ENCODE data around the gene CIAO1.
"Not testable (repeated sequence)": the region's sequence is repeated elsewhere in the genome, so short reads cannot be mapped to it uniquely, and the experiment has no call there.

CIAO1 gene

DNA sequence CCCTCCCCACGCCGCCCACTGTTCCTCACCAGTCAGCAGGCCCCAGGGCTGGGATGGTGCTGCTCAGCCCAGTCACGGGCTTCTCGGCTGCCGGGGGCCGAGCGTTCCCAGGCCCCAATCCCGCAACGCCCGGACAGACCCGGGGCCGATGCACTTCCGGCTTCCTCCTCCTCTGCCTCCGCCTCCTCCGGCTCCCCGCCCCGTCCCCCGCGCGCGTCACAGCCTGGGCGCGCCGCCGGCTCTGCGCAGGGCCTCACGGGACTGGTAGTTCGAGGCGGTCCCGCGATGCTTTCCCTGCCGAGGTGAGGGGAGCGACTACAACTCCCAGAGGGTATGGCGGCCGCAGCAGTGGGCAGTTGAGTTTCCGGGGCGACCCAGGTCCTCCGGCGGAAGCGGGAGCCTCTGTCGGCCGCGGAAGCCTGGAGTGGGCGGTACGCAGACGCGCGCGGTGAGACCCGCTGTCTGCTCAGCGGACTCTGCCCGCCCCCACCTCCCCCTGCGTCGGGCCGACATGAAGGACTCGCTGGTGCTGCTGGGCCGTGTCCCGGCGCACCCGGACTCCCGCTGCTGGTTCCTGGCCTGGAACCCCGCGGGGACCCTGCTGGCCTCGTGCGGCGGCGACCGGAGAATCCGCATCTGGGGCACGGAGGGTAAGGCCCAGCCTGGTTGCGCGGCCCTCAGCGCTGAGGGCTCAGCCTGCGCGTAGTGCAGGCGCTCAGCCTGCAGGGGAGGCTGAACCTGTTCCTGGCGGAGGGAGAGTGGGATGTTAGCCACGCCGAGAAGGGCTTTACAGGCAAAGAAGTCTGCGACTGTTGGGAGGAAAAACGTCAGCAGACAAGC lies at the start of gene CIAO1, which contains the start of gene TMEM127:
Gene CIAO1 (plus strand): TSS at position 386 of the 840 bp plus-strand sequence. CDS start 126 bp downstream, at position 512.
Gene TMEM127 (minus strand): TSS at position 158 of the 840 bp plus-strand sequence. CDS start 616 bp downstream, outside the sequence.
- peak; percentile 98 for DNase-seq (ENCODE audit: low read depth, low spot score)

DNA sequence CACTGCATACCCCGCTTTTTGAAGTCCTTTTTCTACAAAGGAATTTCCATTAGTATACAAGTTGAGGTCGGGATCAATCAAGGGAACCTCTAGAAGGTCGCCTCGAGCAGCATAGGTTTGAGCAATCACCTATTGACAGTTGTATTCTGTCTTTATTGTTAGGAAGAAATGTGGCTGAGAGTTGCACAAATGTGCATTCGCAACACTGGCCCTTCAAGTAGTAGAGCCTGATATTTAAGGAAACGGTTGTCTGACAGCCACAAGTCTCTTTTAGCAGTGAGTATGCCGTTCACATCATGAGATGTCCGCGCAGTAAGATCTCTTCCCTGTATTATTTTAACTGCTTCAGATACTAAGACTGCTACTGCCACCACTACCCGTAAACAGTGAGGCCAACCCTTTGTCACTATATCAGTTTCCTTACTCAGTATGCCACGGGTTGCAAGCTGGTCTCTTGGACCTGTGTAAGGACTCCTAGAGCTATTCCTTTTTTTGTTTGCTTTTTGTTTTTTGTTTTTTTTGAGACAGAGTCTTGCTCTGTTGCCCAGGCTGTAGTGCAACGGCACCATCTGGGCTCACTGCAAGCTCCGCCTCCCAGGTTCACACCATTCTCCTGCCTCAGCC lies 47.4 kb upstream of the CIAO1 start:
- no peak for DNase-seq (ENCODE audit: low read depth, low spot score)

DNA sequence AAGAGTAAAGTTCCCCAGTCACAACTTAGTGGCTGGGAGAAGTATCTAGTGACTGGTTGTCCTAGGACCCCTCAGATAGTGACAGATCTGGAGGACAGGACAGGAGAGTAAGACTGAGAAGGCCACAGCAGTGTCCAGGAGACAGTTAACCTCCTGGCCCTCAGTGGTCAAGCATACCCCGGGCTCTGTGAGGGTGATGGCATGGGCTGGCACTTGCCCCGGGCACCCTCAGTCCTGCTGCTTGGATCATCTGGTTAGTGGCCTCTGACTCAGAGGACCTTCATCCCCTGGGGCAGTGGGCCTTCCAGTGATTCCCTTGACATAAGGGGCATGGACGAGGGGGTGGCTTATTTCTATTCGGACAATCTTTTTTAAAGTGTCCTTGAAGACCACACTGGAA lies 46.1 kb upstream of the CIAO1 start:
- DNase-seq (ENCODE audit: low read depth, low spot score): not testable (repeated sequence)

DNA sequence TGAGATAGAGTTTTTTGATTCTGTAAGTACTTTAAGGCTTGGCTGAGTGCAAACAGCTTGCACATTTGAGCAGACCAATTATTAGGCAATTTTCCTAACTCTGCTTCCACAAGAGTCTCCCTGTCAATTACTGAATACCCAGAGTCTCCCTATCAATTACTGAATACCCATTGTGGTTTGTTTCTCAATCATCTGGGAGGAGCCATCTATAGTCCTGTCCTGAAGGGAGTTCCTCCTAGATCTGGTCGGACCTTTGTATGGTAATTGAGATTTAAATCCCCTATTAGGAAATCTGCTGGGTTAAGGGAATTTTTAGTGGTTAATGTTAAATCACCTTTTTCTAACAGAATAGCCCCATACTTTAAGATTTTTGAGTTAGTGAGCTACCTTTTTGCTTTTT lies 44.9 kb upstream of the CIAO1 start:
- DNase-seq (ENCODE audit: low read depth, low spot score): not testable (repeated sequence)

DNA sequence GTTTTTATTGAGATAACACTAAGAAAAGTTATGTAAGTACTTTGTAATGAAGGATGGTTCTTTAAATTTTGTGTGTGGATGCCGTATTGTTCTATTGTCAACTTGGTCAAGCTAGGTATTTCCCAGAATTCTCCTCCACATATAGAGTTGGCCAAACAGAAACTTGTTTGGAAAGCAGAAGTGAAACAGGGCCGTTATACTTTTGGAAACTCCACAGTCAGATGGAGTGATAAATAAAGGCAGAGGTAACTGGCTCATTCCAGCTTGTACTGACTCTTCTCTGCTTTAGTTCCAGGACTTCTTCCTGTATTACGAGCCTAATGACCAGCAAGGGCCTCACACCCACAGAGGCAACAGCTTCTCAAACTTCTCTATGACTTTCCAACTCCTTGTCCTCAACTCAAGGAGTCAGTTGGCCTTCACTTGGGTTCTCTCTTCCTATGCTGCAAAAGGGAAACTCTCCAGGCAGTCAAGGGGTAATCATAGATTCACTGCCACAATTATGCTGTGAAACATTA lies 41.0 kb upstream of the CIAO1 start:
- no peak for DNase-seq (ENCODE audit: low read depth, low spot score)

DNA sequence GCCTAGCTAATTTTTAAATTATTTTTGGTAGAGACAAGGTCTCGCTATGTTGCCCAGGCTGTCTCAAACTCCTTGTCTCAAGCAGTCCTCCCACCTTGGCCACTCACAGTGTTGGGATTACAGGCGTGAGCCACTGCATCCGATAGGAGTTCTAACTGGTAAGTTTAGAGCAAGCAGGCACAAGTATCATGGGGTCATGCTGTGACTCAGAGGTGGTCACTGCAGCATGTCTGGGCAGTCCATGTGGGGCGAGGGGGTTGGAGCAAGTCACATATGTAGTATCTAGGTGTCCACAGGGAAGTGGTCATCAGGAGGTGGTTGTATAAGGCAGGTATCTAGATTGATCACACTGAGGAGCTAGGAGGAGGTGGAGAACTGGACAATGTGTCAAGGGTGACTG lies 34.7 kb upstream of the CIAO1 start:
- DNase-seq (ENCODE audit: low read depth, low spot score): no peak

DNA sequence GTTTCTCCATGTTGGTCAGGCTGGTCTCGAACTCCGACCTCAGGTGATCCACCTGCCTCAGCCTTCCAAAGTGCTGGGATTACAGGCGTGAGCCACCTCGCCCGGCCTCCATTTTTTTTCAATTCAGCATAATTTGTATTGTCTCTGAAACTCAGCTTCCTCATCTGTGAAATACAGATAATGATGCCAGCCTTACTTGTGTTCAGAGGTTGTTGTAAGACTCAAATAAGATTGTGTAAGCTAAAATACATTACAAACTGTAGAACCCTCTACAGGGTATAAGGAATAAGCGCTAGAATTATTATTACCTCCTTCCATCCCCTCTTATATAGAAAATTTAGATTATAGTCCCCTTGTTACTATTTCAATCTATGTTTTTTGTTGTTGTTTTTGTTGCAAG lies 32.6 kb upstream of the CIAO1 start:
- DNase-seq (ENCODE audit: low read depth, low spot score): no peak

DNA sequence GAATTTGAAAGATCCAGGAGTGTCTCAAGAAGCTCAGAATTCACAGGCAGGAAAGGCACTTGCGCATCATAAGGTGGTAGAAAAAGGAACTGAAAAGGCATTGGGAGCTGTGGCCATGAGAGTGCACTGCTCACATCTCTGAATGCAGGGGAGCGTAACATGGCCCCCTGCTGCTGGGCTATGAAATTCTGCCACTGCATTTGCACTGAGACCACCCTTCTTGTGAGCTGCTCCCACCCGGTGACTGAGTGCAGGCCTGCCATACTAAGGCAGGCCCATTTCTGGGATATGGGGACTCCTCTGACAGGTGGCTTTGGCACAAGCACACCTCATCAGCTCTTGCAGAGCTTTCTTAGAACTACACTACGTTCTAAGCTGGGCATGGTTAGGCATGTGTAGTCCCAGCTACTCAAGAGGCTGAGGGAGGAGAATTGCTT lies 32.1 kb upstream of the CIAO1 start:
- no peak for DNase-seq (ENCODE audit: low read depth, low spot score)

DNA sequence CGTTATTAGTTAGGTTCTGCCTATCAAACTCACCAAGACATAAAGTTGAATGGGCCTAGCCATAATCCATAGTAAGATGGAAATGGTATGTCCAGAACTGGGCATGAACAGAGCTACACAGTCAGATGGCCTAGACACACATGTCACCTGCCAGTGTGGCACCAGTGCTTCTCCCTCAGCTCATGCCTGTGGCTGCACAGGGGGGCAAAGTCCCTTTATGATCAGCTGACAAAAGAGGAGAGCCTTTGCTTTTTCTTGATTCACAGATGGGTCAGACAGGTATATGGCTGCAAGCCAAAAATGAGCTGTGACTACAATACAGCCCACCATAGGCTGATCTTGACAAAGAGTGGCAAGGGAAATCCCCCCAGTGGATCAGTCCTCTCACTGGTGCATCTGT lies 29.1 kb upstream of the CIAO1 start:
- DNase-seq (ENCODE audit: low read depth, low spot score): no peak

DNA sequence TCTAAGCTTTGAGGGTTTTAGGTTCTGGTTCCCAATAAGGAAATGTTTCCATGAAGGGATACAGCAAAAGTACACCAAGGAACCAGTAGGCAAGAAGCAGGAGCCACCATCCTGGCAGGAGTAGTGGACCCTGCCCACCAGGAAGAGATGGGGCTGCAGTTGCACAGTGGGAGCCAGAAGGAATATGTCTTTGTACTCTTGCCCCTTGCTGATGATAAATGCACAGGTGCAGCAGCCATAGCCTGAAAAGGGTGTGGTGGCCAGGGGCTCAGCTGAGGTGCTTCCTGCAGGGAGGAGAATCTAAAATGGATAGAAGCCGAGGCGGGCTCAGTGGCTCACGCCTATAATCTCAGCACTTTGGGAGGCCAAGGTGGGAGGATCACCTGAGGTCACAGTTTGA lies 27.8 kb upstream of the CIAO1 start:
- no peak for DNase-seq (ENCODE audit: low read depth, low spot score)

DNA sequence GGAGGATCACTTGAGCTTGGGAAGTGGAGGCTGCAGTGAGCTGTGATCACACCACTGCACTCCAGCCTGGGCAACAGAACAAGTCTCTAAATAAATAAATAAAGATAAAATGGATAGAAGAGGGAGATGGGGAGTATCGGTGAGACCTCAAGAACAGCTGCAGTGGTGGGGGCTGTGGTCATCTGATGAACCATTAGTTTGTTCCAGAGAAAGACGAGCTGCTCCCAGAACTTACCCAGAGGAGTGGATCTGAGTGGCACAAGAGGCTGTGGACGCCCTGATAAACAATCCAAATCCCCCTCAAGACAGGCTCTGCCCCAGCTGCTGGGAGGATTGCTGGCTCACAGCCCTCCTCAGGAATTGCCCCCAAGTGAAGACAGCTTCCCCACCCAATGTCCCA lies 26.9 kb upstream of the CIAO1 start:
- DNase-seq (ENCODE audit: low read depth, low spot score): no peak

DNA sequence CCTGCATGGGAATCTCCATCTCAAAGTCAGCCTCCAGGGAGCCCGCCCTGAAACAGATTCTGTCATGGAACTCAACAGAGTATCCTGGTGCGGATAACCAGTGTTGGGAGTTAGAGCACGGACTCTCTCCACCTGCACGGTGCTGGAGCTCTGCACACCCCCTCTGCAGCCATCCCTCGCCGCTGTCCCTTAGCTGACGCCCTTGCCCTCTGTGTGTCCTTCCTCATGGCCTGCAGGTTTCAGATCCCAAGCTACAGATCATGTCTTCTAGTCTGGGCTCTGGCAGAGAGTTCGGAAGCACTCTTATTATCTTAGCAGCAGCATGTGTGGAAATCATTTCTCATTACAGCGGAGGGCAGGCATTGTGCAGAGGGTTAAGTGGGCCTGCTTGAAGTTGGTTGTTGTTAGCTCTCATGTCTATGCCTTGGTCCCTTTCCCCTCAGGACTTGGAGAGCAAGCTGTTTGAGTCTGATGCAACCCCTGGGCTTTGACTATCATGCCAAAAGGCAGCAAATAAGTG lies 26.2 kb upstream of the CIAO1 start:
- DNase-seq (ENCODE audit: low read depth, low spot score): no peak

DNA sequence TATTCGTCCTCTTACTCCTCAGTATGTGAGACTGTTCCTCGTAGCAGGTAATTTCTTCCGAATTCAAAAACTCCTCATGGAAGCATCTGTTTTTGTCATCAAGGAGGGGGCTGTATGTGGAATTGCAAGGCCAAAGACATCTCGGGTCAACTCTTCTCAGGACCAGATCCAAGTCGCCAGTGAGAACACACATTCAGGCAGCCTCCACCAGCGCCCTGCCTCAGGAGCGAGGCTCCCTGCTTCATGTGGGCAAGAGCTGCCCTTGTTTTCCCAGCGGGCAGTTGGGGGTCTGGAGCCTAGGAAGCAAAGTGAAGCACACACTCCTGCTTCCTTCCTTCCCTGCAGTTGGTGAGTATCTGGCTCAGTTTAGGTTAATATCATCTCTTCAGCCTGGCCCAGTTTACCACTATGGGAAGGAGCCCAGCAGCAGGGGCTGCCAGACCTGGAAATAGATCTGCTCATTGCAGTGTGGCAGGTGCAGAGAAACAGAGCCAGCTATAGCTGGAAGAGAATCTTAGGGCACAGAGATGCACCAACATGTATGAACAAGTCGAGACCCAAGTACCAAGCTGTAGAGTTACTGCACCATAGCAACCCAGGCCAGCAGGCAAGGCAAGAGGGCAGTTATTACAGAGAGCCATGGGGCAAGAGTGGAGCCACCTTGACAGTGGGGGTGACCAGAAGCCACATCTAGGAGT lies 25.5 kb upstream of the CIAO1 start:
- DNase-seq (ENCODE audit: low read depth, low spot score): no peak

DNA sequence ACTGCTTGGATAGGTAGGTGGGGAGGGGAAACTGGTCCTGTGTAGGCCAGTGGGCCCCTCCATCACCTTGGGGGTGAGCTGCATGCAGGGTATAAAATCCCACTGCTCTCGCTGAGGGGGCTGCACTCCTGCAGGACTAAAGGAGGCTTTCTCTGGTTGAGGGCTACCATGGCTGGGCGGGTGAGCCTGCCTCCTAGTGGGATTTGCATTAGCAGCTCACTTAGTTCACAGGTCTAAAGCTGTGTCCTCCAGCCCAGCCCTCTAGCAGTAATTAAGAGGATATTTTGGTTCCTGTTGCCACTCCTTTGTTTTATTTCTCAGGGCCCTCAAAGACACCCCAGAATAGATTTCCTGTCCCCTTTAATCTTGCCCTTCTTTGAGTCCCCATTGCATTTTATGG lies 24.8 kb upstream of the CIAO1 start:
- DNase-seq (ENCODE audit: low read depth, low spot score): no peak

DNA sequence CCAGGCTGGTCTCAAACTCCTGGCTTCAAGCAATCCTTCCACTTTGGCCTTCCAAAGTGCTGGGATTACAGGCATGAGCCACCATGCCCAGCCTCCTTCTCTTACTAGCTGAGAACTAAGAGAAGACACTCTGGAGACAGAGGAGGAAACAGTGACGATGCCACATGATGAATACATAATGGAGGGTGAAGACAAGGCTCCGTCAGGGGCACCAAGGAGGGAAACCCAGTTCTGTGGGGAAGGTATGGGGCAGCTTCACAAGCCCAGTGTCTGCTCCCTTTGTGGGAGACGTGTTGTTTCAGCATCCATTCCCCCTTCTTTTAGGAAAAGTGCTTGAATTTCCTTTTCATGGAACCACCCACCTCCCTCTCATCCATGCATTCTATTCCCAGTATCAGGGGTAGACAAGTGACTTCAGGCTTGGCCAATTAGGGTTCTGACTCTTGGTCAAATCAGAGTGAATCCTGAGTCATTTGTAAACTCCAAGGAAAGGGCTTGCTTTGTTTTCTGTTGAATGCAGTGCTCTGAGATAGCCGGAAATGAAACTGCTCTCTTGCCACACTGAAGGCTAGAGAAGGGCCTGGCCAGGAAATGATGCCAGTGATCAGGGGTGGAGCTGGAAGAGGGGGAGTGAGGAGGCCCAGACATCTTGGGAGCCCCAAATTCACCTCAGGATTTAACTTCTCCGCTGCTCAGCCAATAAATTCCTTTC lies 24.0 kb upstream of the CIAO1 start:
- peak; percentile 30 for DNase-seq (ENCODE audit: low read depth, low spot score)

DNA sequence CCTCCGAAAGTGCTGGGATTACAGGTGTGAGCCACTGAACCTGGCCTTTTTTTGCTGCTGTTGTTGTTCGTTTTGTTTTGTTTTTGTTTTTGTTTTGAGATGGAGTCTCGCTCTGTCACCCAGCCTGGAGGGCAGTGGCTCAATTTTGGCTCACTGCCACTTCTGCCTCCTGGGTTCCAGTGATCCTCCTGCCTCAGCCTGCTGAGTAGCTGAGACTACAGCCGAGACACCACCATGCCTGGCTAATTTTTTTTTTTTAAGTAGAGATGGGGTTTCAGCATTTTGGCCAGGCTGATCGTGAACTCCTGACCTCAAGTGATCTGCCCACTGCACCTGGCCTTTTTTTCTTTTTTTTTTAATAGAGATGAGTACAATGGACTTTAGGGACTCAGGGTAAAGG lies 22.2 kb upstream of the CIAO1 start:
- DNase-seq (ENCODE audit: low read depth, low spot score): no peak

DNA sequence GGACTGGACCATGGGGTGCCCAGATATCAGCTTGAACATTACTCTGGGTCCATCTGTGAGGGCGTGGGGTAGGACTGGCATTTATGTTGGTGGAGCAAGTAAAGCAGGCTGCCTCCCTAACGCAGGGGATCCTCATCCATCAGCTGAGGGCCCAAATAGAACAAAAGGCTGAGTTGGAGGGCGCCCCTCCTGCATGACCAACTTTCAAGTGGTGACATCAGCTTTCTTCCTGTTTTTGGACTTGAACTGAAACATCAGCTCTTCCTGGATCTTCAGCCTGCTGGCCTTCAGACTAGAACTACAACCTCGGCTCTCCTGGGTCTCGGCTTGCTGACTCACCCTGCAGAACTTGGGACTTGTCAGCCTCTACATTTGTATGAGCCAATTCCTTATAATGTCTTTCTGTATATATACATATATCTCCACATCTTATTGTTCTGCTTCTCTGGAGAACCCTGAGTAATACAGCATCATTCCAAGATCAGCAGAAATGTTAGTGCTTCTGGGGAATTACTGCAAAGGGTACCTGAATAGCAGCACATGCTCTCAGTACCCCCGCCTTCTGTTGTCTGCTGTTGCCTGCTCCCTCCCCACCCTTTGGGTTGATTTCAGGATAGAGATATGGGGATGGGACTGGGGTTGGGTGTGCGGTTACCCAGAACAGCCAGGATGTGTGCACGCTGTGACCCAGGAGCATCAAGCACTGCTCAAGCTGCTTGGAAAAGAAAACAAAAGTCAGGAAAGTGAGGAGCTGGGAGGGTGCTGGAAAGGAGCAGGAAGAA lies 20.2 kb upstream of the CIAO1 start:
- no peak for DNase-seq (ENCODE audit: low read depth, low spot score)

DNA sequence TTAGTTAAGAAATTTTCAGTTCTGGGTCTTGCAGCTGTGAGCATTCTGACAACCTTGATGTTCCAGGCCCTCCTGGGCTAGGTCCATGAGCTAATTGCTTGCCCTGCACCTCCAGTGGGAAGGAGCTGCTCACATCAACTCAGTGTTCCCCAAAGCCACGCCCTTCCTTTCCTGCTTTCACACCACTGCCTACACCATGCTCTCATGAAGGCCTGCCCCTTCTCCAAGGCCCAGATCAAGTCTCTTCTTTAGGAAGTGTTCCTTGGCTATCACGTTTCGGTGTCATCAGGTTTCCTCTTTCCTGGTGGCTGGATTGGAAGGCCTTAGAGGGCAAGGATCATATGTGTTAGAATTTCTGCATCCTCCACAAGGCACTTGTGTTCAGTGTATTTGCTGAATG lies 19.0 kb upstream of the CIAO1 start:
- DNase-seq (ENCODE audit: low read depth, low spot score): no peak

DNA sequence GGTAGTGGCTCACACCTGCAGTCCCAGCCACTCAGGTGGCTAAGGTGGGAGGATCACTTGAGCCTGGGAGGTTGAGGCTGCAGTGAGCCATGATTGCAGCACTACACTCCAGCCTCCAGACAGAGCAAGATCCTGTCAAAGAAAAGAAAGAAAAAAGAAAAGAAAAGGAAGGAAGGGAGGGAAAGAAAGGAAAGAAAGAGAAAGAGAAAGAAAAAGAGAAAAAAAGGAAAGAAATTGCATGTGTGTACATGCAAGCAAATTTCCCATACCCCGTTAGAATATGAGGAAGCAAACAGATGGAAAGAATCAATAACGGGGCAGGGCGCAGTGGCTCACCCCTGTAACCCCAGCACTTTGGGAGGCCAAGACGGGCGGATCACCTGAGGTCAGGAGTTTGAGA lies 18.1 kb upstream of the CIAO1 start:
- DNase-seq (ENCODE audit: low read depth, low spot score): no peak

DNA sequence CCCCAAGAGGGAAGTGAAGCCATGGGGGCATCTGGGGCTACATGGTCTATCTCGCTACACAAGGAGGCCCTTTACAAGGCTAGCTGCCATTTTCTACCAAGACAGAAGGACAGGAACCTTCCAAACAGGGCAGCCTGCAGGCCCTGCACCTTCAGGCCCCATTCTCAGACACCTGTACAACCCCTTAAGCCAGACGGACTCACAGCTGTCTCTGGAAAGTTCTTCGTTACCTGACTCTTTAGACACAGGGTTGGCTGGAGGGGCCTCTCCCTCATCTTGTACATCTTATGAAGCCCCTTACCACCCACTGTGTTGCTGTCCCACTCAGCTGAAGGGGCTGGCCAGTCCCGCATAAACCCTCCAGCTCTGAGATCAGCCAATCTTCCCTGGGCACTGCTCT lies 17.4 kb upstream of the CIAO1 start:
- DNase-seq (ENCODE audit: low read depth, low spot score): no peak

DNA sequence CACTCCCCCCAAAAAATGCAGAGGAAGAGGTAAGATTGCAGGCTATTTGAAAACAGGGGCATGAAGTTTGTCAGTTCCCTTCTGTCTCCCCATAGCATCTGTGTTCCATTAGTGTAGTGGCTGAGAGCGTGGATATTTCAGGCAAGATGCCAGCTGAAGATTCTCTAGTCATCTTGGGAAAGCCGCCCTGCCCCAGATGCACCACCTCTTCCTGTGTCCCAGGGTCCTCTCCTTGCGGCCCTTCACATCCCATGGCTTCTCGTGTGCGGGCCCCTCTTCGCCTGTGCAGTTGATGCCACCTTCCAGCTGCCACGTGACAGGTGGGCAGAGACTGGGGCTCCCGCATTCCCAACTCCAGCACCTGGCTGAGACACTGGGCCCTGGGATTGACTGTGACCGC lies 16.4 kb upstream of the CIAO1 start:
- no peak for DNase-seq (ENCODE audit: low read depth, low spot score)
